Body of pancreas (tissue), 4 donors: ENCODE results near the gene KANK4.

Experiments used
- CTCF ChIP-seq, 7 experiments: fragments of 450-650 bp in 4 of 7; fragments of 200-600 bp in 3 of 7; sonication (generic) in 3 of 7; IDR thresholded peaks; one replicate each; pipeline ENCODE4 v1.5.1; 2016 to 2019; ENCODE audit warnings: antibody characterized with exemption in 7 of 7
- POLR2A ChIP-seq, 3 donors: fragments of 450-650 bp; IDR thresholded peaks; one replicate each; pipeline ENCODE4 v1.6.1; 2016; ENCODE audit warnings: antibody characterized with exemption in 3 of 3, mild to moderate bottlenecking in 2 of 3

DNA sequence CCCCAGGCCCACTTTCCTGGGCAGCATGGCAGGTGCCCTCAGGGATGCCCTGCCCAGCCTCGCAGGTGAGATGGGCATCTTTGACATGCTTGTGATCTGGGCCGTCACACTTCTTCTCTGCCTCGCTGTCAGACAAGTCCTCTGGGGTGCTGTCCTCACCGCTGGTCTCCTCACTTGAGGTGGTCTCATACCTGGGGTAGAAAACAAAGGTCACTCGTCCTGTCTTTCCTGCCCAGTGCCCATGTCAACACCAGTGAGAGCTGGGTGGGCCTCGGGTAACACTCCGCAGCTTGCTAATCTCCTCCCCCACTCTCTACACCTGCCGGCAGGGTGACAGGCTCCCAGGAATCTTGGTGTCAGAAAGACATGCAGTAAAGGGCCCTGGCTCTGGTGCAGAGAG is 50.9 kb downstream of the KANK4 start:
- no peak for TF ChIP-seq CTCF (IDR thresholded peaks at IDR 0.05)
- TF ChIP-seq POLR2A (IDR thresholded peaks at IDR 0.05): no peak
